HG02938 (cell line): ENCODE results near the gene EGFR.
A peak's percentile ranks its signal among the peaks of the same experiment; 100 is the strongest.

Experiments used
- ATAC-seq: cut with Tn5 transposase; IDR thresholded peaks from one replicate; pipeline ENCODE4 v1.9.1; 2021; ENCODE audit warnings: mild to moderate bottlenecking, moderate library complexity; ENCODE audit not compliant: unreplicated experiment

Gene EGFR

DNA sequence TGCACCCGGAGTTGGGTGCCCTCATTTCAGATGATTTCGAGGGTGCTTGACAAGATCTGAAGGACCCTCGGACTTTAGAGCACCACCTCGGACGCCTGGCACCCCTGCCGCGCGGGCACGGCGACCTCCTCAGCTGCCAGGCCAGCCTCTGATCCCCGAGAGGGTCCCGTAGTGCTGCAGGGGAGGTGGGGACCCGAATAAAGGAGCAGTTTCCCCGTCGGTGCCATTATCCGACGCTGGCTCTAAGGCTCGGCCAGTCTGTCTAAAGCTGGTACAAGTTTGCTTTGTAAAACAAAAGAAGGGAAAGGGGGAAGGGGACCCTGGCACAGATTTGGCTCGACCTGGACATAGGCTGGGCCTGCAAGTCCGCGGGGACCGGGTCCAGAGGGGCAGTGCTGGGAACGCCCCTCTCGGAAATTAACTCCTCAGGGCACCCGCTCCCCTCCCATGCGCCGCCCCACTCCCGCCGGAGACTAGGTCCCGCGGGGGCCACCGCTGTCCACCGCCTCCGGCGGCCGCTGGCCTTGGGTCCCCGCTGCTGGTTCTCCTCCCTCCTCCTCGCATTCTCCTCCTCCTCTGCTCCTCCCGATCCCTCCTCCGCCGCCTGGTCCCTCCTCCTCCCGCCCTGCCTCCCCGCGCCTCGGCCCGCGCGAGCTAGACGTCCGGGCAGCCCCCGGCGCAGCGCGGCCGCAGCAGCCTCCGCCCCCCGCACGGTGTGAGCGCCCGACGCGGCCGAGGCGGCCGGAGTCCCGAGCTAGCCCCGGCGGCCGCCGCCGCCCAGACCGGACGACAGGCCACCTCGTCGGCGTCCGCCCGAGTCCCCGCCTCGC is at the start of gene EGFR:
Gene EGFR (plus strand): TSS at position 657 of the 830 bp plus-strand sequence. CDS start 261 bp downstream, outside the sequence.
- ATAC-seq = no peak

DNA sequence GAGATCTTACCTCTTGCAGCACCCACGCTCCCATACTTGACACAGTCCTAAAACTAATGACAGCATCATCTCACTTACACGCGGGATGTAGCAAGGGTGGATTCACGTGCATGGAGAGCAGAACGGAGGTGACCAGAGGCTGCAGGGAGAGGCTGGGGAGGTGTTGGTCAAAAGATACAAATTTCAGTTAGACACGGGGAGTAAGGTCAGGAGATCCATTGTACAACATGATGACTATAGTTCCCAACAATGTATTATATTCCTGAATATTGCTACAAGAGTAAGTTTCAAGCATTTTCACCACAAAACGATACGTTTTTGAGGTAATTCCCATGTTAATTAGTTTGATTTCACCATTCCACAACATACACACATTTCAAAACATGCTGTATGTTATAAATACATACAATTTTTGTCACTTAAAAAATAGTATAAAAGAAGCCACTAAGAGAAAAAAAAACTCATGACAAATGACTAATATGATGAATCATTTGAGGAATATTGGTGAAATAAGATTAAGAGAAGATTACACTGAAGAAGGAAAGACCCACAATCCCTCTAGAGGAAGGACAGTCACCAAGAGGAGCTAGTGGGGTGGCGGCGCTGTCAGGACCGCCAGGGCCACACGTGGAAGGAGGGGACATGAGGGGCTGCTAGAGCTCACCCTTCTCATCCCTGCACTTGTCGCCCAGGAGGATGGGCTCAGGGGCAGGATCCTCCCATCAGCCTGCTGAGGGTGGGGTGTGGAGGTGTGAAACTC is 49.4 kb upstream of the EGFR start:
- ATAC-seq = no peak

DNA sequence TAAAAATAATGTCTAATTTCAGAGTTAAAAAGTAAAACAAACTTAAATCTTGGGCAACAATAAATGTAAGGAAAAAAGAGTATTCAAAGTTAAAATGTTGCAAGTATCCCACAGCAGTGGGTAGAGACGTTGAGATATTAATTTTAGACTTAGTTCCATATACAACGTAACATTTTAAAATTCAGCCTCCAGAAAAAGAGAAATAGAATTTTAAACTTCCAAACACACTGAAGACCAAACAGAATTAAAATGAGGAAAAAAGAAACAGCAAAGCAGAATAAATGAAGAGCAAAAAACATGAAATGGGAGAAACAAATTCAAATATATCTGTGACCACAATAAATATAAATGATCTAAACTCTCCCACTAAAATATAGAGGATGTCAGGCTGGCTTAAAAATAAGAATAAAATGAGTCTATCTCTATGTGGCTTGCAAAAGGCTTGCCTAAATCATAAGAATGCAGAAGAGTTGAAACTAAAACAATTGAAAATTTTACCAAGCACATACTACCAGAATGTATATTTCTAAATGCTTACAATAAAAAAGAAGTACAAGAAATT is 46.0 kb upstream of the EGFR start:
- ATAC-seq = no peak

GRCh38 chr7:54978364-54979116 is 40.3 kb upstream of the EGFR start:
- no peak for ATAC-seq

DNA sequence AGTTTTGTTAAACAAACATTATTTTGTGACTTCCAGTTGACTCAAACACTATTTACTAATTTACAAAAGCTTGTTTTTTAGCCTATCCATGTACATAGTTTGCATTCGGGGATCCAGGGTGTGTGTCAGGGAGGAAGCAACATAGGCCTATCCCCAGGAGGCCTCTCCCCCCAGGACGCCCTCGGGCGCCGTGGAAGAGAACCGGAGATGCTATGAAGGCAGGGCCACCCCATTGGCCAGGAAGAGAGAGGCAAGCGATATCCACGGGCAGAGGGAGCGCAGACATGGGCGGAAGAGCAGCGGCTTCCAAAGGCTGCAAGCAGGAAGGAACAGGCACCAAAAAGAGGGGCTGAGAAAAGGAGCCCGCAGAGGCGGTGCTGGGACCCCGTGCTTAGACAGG is 38.3 kb upstream of the EGFR start:
- ATAC-seq = no peak

DNA sequence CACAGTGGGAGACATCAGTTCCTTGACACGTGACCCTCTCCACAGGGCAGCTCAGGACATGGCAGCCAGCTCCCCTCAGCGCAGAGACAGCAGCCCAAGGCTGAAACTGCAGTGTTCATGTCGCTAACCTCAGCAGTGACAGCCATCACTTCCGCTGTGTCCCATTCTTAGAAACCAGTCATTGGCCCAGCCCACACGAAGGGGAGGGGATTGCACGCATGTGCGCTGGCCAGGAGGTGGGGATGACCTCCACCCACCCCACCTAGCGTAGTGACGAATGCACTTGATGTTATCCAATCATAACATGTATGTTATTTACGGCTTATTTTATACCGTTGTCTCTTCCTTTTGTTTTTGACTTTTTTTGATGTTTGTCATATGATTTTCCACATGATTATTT is 36.9 kb upstream of the EGFR start:
- no peak for ATAC-seq

DNA sequence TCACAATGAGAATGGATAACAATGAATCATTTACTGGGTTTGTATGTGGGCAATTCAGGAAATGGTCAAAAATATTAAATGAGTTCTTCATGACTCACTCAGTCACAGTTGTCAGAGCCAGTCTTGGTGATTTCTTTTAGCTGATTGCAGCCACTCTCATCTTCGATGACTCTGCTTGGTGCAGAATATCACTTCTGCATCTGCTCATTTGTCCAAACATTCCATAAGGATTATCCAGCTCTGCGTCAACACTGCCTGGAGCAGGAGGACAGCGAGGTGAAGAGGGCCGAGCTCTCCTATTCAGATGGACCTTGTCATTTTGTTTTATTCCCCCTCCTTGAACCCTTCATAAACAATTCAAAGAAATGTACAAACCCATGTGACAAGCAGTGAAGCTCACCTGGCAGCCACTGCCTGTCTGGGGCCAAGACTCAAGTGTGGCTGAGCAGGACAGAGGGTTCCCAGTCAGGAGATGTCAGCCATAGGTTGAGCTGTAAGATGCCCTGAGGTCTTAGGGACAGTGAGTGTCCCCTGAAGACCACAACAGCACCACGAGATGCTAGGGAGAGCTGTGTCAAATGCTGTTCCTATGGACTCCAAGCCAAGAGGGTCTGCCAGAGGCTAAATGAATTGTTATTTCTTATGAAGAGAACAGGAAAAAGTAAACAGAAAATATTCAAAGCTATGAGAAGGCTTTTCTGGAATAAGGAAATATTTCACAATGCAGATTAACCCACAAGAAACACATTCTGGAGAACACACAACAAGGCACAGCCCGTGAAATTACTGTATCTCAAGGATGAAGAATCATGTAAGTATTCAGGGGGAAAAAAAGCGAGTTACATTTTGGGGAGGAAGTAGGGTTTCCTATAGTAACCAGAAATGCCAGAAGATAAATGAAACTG is 33.1 kb upstream of the EGFR start:
- no peak for ATAC-seq

DNA sequence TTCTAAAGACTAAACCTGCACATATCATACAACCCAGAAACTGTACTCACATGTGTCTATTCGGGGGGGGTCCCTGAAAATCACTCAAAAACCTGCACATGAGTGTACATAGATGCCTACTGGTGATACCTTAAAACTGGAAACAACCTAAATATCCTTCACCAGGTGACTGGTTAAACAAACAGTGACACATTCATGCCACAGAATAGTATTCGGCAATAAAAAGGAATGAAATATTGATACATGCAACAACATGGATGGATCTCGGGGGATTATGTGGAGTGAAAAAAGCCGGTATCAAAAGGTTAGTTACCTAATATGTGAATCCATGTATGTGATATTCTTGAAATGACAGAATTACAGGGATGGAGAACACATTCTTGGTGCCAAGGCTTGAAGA is 32.1 kb upstream of the EGFR start:
- no peak for ATAC-seq

DNA sequence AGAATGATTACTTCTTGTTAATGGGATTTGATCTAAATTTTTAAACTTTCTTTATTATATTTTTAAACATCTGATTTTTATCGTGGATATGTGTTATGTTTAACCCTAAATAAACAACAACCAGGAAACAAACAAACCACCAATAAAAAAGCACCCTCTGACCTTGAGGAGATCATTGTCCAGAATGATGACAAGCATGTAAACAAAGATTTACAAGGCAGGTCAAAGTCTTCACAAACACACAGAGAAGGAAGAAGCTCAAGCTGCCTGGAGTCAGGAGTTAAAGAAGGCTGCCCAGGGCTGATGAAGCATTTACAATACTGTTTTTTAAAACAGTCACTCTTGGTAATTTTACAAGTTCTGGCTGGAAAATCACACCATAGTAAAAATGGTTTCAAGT is 31.0 kb upstream of the EGFR start:
- ATAC-seq = no peak

DNA sequence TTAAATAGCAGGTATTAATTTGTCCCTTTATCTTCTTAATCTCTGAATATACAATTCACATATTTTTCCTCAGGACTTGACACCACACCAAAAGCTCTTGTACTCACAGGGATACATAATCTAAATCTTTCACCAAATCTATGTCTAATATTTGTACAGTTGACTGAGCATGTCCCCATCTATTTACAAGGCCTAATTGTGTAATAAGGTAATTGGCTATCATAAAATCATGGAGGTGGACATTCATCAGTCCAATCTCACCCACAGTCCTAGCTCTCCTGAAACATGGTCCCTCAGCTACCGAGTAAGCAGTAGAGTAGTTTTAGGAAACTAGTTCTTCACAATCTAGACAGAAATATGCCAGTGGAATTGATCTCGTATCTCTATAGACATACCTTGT is 30.3 kb upstream of the EGFR start:
- ATAC-seq = no peak

- ATAC-seq = no peak
These were observed 29.2 kb upstream of the EGFR start for GRCh38 chr7:54989453-54990225.

- ATAC-seq = no peak
These were observed 27.5 kb upstream of the EGFR start for GRCh38 chr7:54991341-54991740.

DNA sequence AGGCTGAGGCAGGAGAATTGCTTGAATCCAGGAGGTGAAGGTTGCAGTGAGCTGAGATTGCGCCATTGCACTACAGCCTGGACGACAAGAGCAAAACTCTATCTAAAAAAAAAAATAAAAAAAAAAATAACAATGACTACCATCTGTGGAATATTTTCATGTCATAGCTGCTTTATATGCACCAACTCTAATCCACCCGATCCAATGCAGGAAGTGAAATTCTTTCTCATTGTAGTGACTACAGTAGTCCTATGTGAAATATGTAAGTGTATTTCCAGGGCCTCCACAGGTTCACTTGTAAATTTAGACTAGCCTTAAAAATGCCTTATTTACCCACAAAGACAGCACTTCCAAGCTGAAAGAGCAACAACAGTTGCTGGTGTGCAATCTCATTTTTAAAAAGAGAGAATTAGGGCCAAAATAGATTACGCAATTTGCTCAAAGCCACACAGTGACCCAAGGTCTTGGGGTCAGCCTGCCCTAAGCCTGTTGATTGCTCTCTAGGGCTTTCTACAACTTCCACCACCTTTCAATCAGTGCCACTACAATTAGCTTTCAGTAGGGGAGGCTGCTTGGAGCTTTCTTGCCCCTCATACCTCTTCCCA is 25.8 kb upstream of the EGFR start:
- ATAC-seq = no peak

- no peak for ATAC-seq
These were observed 23.7 kb upstream of the EGFR start for GRCh38 chr7:54995166-54995565.

DNA sequence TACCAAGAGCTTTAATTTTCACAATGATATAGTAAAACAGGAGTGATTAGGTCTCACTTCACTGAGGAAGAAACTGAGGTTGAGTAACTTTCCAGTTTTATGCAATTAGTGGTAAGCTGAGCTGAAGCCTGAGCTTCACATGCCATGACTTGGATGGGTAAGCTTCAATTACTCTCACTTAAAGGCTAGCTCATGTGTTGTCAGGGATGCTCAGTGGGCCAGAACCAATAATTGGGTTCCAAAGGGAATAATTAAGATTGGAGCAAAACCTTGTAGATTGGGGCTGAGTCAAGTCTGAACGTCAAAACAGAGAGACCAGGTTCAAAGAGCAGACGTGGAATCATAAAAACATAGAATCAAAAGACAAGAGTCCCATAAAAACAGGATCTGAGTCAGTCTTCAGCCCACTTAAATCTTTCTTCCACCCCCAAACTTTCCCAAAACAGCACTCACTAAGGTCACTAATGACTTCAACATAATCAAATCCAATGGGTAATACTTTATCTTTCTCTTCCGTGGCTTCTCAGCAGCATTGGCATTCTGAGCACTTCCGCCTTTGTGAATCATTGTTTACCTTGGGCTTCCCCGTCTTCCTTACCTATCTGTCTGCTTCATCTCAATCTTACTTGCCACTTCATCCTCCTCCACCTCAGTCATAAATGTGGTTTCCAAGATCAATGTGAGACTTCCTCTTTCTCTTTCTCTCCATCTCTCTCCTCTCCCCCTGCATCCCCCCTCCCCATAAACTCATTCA is 23.0 kb upstream of the EGFR start:
- peak; percentile 93 for ATAC-seq

DNA sequence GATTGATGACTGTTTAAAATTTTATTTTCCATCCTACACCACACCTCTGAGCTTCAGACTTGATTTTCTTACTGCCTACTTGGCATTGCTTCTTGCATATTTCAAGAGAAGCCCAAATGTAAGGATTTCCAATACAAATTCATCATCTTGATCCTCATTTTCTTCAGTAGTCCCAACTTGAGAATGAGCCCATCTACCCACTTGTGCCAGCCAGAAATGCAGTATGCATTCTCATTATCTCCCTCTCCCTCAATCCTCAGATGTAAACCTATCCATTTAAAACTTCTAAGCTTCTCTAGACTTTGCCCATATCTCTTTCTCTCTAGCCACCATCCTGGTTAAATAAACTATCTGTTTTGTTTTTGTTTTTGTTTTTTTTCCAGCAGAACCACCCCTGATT is 22.4 kb upstream of the EGFR start:
- no peak for ATAC-seq

DNA sequence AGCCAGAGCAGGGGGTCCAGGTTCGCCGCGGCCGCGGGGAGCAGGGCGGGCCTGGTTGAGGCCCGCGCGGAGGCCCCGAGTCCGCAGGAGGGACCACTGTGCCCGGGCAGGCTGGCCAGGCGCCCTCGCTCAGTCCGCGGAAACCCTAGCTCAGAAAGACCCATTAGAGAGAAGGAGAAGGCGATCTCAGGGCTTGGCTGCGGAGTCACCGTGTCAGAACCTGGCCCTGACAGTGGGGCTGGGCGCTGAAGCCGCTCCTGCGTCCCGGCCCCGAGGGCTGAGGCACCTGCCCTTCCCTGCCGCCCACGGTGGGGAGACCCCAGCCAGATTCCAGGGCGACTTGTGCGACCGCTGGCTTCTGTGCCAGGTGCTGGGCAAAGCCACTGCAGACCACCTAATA is 14.2 kb upstream of the EGFR start:
- no peak for ATAC-seq

- ATAC-seq = no peak
These were observed 13.5 kb upstream of the EGFR start for GRCh38 chr7:55005241-55005851.
